Muscle layer of colon (tissue), 2 donors: Measurements from ENCODE around the gene DELE1.

Experiments
- H3K27ac ChIP-seq: one replicate; pipeline ENCODE4 v1.7.0; 2013; ENCODE audit warnings: low read depth, mild to moderate bottlenecking, low read length, moderate library complexity
- H3K27me3 ChIP-seq, 2 donors: one replicate each; pipeline ENCODE4 v1.7.0; 2013; ENCODE audit warnings: low read length in 2 of 2, mild to moderate bottlenecking in 2 of 2; ENCODE audit not compliant: insufficient read depth in 2 of 2, control insufficient read depth in 1 of 2
- H3K36me3 ChIP-seq: one replicate; pipeline ENCODE4 v1.7.0; 2013; ENCODE audit warnings: mild to moderate bottlenecking, low read length; ENCODE audit not compliant: insufficient read depth
- H3K4me1 ChIP-seq: one replicate; pipeline ENCODE4 v1.7.0; 2013; ENCODE audit warnings: mild to moderate bottlenecking, low read length; ENCODE audit not compliant: insufficient read depth
- H3K4me3 ChIP-seq, 2 donors: one replicate each; pipeline ENCODE4 v1.7.0; 2013; ENCODE audit warnings: low read length in 2 of 2, low read depth in 1 of 2, mild to moderate bottlenecking in 1 of 2, moderate library complexity in 1 of 2
- H3K9ac ChIP-seq: one replicate; pipeline ENCODE4 v1.7.0; 2013; ENCODE audit warnings: low read length
- H3K9me3 ChIP-seq: one replicate; pipeline ENCODE4 v1.7.0; 2013; ENCODE audit warnings: mild to moderate bottlenecking, low read length
- donor health status: abdominal sarcoma.
- donor health status: Adenocarcinoma of cecum.

DELE1 gene

DNA sequence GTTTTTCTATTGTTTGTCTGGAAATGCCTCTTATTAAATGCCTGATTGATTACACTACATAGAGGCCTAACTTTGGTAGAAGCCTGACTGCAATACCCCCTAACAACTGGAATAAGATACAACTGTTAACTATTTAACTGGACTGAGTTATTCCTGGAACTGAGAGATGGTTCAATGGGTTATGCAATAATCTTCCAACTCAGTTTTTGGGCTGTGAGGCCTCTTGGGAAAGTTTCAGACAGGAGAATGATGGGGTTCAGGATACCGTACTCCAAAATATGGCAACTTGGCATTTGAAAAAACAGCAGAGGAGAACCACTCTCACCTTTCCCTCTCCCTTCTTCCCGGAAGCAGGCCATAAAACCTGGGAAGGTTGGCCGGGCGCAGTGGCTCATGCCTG, 26.2 kb upstream of the DELE1 start:
- Histone ChIP-seq H3K4me1 (no peaks in the 10 kb centered on the region), H3K27me3 (no peaks in the 10 kb centered on the region), H3K4me3 (no peak overlapping the region), H3K9me3 (no peaks in the 10 kb centered on the region), H3K36me3 (no peaks in the 10 kb centered on the region), H3K27ac (no peak overlapping the region), H3K9ac (no peak overlapping the region)

DNA sequence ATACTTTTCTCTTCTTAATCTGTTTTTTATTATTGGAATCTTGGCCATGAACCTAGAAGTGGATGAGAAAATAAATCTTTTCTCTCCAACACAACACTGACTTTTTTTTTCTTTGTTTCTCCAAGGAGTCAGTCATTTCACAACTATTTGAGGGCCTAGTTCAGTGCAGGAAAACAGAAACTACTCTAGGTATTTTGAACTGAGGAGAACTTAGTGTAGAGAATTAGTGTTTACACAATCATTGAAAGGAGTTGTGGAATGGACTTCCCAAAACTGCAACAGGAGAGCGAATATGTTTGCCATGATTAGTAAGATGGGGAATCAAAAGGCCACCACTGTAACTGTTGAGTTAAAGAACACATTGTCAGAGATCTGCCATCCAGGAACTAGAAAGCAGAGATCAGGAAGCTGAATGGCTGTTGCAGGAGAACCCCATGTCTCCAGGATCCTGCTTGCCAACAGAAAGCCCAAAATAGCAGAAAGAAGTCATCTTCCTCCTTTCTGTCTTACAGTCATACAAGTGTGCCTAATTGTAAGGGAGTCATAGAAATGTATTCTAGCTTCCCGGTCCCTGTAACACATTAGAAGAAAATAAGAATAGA, 25.1 kb upstream of the DELE1 start:
- Histone ChIP-seq H3K36me3 (no peaks in the 10 kb centered on the region), H3K27ac (no peak overlapping the region), H3K9me3 (no peaks in the 10 kb centered on the region), H3K9ac (no peak overlapping the region), H3K27me3 (no peaks in the 10 kb centered on the region), H3K4me1 (no peaks in the 10 kb centered on the region), H3K4me3 (no peak overlapping the region)

DNA sequence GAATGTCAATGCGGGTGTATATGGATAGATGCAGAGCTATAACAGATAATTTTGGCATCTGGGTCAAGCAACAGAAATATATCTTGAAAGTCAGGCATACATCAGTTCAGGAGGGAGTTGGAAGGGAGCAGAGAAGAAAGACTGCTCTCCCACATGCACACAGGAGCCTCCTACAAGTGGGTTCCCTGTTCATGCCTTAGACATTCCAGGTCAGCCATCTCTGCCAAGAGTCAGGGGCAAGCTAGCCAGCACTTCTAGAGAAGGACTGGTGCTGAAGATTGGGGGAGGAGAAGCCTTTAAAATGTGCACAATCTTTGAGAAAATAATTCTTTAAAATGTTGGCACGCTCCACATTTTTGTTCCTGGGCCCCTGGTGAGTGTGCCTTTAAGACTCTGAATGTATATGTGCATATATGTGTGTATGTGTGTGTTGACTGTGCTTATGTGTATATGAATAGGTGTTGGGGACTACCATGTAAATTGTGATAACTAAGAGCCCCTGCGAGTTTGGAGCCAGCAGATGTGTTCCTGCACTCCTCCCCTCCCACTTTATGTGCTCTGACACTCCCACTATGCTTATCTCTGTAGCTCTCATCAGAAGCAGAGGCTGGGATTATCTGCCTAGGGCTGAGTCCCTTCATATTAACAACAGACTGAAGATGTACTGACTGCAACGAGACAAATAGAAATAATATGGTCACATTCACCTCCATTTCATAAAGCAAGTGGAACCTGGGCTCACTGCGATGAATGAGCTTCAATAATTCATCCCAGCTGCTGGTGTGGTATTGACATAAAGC, 21.5 kb upstream of the DELE1 start:
- Histone ChIP-seq H3K27ac (no peak overlapping the region), H3K36me3 (no peaks in the 10 kb centered on the region), H3K4me1 (no peaks in the 10 kb centered on the region), H3K4me3 (no peak overlapping the region), H3K9ac (no peak overlapping the region), H3K27me3 (no peaks in the 10 kb centered on the region), H3K9me3 (no peaks in the 10 kb centered on the region)

DNA sequence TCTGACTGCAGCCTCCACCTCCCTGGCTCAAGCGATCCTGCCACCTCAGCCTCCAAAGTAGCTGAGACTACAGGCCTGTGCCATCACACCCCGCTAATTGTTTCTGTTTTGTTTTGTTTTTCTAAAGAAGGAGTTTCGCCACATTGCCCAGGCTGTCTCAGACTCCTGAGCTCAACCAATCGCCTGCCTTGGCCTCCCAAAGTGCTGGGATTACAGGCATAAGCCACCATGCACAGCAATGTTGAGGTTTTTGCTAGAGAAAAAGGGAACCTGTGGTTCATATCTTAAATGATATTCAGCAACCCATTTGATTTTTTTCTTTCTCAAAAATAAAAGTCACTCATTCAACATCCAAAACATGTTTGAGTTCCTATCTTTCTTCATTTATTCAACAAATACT, 20.4 kb upstream of the DELE1 start:
- no peaks in the 10 kb centered on the region for H3K36me3 ChIP-seq
- H3K4me3 ChIP-seq = no peak overlapping the region
- H3K4me1 ChIP-seq = no peaks in the 10 kb centered on the region
- no peaks in the 10 kb centered on the region for H3K27me3 ChIP-seq
- no peaks in the 10 kb centered on the region for H3K9me3 ChIP-seq
- no peak overlapping the region for H3K9ac ChIP-seq
- H3K27ac ChIP-seq = no peak overlapping the region

DNA sequence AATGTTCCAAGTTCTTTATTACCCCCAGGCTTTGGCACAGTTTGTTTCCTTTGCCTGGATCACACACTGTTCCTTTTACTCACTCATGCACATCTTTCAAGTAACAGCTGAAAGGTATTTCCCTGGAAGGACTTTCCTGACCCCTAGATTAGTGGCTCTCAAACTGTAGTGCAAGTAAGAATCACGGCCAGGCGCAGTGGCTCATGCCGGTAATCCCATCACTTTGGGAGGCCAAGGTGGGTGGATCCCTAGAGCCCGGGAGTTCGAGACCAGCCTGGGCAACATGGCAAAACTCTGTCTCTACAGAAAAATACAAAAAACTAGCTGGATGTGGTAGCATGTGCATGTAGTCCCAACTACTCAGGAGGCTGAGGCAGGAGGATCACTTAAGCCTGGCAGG, 19.1 kb upstream of the DELE1 start:
- no peaks in the 10 kb centered on the region for H3K4me1 ChIP-seq

DNA sequence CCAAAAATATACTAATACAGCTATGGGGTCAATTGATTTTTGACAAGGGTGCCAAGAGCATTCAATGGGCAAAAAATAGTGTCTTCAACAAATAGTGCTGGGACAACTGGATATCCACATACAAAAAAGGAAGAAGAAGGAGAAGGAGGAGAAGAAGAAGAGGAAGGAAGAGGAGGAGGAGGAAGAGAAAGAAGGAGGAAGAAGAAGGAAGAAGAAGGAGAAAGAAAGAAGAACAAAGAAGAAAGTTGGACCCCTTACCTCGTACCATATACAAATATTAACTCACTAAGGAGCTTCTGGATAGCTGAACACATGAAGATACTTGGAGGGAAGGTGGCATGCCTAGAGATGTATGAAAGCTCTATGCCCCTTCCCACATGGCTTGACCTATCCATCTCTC, 17.2 kb upstream of the DELE1 start:
- H3K9ac ChIP-seq = no peak overlapping the region

More for the DNA sequence above, 19.1 kb upstream of the DELE1 start:
- H3K4me3 ChIP-seq = no peak overlapping the region
- no peaks in the 10 kb centered on the region for H3K27me3 ChIP-seq
- no peaks in the 10 kb centered on the region for H3K9me3 ChIP-seq
- H3K36me3 ChIP-seq = no peaks in the 10 kb centered on the region
- no peak overlapping the region for H3K9ac ChIP-seq
- no peak overlapping the region for H3K27ac ChIP-seq

DNA sequence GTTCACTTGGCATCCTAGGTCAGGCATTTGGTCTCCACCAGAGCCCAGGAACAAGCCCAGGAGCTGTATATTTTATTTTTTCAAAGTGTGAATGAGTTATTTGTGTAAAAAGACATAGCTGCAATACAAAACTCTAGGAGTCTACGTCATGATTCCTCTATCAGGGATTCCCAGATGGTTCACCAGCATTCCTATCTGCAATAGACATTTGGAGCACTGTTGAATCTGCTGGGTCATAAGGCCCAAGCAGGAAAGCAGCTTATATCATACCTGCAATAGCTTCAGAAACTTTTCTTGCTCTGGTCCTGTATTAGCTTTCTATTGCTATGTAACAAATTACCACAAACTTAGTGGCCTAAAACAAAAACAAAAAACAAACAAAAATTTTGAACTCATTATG, 16.7 kb upstream of the DELE1 start:
- Histone ChIP-seq H3K27ac (no peak overlapping the region), H3K27me3 (no peaks in the 10 kb centered on the region), H3K4me1 (no peaks in the 10 kb centered on the region), H3K36me3 (no peaks in the 10 kb centered on the region), H3K4me3 (no peak overlapping the region), H3K9me3 (no peaks in the 10 kb centered on the region), H3K9ac (no peak overlapping the region)

More for the DNA sequence above, 17.2 kb upstream of the DELE1 start:
- H3K36me3 ChIP-seq = no peaks in the 10 kb centered on the region
- no peak overlapping the region for H3K4me3 ChIP-seq
- no peak overlapping the region for H3K27ac ChIP-seq
- no peaks in the 10 kb centered on the region for H3K4me1 ChIP-seq
- no peaks in the 10 kb centered on the region for H3K9me3 ChIP-seq
- no peaks in the 10 kb centered on the region for H3K27me3 ChIP-seq

DNA sequence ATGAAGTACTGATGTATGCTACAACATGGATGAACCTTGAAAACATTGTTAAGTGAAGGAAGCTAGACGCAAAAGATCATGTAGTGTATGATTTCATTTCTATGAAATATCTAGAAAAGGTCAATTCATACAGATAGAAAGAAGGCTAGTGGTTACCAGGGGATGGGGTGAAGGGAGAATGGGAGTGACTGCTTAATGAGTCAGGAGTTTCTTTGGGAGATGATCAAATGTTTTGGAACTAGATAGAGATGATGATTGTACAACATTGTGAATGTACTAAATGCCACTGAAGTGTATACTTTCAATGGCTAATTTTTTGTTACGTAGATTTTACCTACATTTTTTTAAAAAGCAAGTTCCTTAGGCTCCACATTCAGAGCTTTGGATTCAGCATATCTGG, 14.9 kb upstream of the DELE1 start:
- H3K36me3 ChIP-seq = no peaks in the 10 kb centered on the region
- H3K27ac ChIP-seq = no peak overlapping the region

DNA sequence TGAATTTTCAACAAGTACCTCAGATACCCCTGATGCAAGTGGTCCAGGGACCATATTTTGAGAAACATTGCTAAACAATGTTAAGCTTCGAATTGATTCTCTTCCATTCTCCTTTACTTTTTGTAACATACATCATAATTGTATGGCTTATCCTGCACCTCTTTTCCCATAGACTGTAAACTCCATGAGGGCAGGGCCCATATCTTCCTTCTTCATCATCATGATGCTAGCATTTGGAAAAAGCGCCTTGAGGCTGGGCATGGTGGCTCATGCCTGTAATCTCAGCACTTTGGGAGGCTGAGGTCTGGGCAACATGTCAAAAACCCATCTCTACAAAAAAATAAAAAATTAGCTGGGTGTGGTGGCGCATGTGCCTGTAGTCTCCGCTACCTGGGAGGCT, 14.5 kb upstream of the DELE1 start:
- H3K9me3 ChIP-seq = no peaks in the 10 kb centered on the region
- peaks cover 8% of the 10 kb centered on the region for H3K4me1 ChIP-seq
- no peak overlapping the region for H3K4me3 ChIP-seq
- H3K9ac ChIP-seq = no peak overlapping the region
- no peaks in the 10 kb centered on the region for H3K36me3 ChIP-seq
- H3K27me3 ChIP-seq = no peaks in the 10 kb centered on the region
- no peak overlapping the region for H3K27ac ChIP-seq

More for the DNA sequence above, 14.9 kb upstream of the DELE1 start:
- H3K27me3 ChIP-seq = no peaks in the 10 kb centered on the region
- H3K4me1 ChIP-seq = peaks cover 7% of the 10 kb centered on the region
- H3K9me3 ChIP-seq = no peaks in the 10 kb centered on the region
- no peak overlapping the region for H3K4me3 ChIP-seq
- no peak overlapping the region for H3K9ac ChIP-seq

DNA sequence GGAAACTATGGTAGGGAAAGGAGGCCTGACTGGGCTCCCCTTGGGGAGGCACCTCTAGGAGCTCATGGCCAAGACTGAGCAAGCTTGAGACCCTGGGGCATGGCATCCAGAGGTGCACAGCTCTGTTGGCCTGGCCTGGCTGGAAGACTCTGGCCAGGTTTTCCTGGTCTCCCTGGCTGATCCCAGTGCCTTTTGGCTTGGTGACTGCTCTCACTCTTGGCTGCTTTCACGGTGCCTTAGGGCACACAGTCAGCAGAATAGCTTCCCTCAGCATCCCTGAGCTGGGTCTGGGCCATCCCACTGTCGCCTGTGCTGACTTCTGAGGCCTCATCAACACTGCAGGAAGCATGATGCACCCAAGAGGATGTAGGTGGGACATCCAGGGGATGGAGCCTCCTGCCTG, 13.4 kb upstream of the DELE1 start:
- Histone ChIP-seq H3K9me3 (no peaks in the 10 kb centered on the region), H3K27me3 (no peaks in the 10 kb centered on the region), H3K27ac (no peak overlapping the region), H3K4me1 (peaks cover 8% of the 10 kb centered on the region), H3K9ac (no peak overlapping the region), H3K4me3 (no peak overlapping the region), H3K36me3 (no peaks in the 10 kb centered on the region)

DNA sequence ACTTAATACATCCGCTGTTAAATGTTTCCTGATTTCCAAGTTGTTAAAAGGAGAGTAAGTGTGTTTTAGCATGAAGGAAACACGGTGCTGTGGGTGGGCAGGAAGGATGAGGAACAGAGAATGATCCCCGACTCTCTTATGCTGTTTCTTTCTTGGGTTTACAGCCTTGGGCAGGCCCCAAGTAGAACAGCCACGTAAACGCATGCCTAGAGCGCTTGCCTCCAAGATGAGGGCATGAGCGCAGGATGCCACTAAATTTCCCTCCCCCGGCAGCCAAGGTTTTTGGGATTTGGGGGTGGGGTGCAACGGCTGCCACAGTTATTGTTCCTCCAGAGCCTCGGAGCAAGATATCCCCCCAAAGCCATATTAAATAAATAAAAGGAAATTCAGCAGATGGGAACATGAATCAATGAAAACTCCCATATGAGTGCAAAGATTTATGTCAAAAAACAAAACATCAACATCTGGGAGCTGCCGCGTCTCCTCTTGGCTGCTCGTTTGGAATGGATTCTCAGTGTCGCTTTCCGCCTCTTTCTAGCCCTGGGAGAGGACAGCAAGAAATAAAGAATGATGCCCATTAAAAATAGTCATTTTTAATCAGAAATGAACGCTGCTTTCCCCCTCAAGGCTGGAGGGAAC, 10.0 kb upstream of the DELE1 start:
- Histone ChIP-seq H3K4me3 (peak overlapping the region; percentile 32 to 52), H3K9ac (no peak overlapping the region)

More for the DNA sequence above, 10.0 kb upstream of the DELE1 start:
- Histone ChIP-seq H3K9me3 (no peaks in the 10 kb centered on the region), H3K27me3 (no peaks in the 10 kb centered on the region), H3K4me1 (peaks cover 8% of the 10 kb centered on the region), H3K27ac (no peak overlapping the region), H3K36me3 (no peaks in the 10 kb centered on the region)
